SU-DHL-6 (cell line): ENCODE measurements around the gene NFE2L3.

Source experiments
- H2AFZ ChIP-seq: fragments of 200-600 bp; sonication (generic); 2 replicates; pipeline ENCODE4 v1.6.1; 2014; ENCODE audit warnings: low read depth, mild to moderate bottlenecking, moderate library complexity, mixed read lengths, antibody characterized with exemption, low read length; ENCODE audit not compliant: severe bottlenecking
- H3F3A ChIP-seq: fragments of 200-600 bp; shearing (Covaris generic); 2 replicates; pipeline ENCODE4 v1.6.0; 2016; ENCODE audit warnings: antibody characterized with exemption, mild to moderate bottlenecking; ENCODE audit not compliant: insufficient read depth
- H3K27ac ChIP-seq: fragments of 200-600 bp; sonication (generic); 2 replicates; pipeline ENCODE4 v1.5.1; 2016; ENCODE audit warnings: low read depth, mild to moderate bottlenecking, low read length, moderate library complexity, mixed read lengths
- H3K27me3 ChIP-seq: fragments of 200-600 bp; sonication (generic), shearing (Covaris generic); 2 replicates; pipeline ENCODE4 v1.6.0; 2014; ENCODE audit warnings: mild to moderate bottlenecking, low read length
- H3K36me3 ChIP-seq: fragments of 200-600 bp; sonication (generic); 2 replicates; pipeline ENCODE4 v1.6.1; 2014; ENCODE audit warnings: mild to moderate bottlenecking, low read length, mixed read lengths
- H3K4me2 ChIP-seq: fragments of 300-600, 200-600 bp; shearing (Covaris generic), sonication (generic); 2 replicates; pipeline ENCODE4 v1.6.0; 2014; ENCODE audit warnings: low read length, low read depth, mild to moderate bottlenecking; ENCODE audit not compliant: poor library complexity, severe bottlenecking
- H3K4me3 ChIP-seq: fragments of 200-600 bp; sonication (generic); 2 replicates; pipeline ENCODE4 v1.5.1; 2014; ENCODE audit warnings: antibody characterized with exemption, low read length, mild to moderate bottlenecking, mixed read lengths; ENCODE audit not compliant: insufficient read depth, poor library complexity, severe bottlenecking
- H3K79me2 ChIP-seq: fragments of 200-600 bp; sonication (generic); 2 replicates; pipeline ENCODE4 v1.6.1; 2014; ENCODE audit warnings: mild to moderate bottlenecking, low read length, moderate library complexity; ENCODE audit not compliant: insufficient read depth
- H3K9ac ChIP-seq: fragments of 200-600 bp; sonication (generic); 2 replicates; pipeline ENCODE4 v1.7.0; 2014; ENCODE audit warnings: mild to moderate bottlenecking, low read length
- H3K9me2 ChIP-seq: fragments of 200-600 bp; sonication (generic); replicated peaks from 2 replicates; pipeline ENCODE4 v1.6.1; 2014; ENCODE audit warnings: low read length; ENCODE audit not compliant: insufficient read depth
- H3K9me3 ChIP-seq: fragments of 200-600 bp; sonication (generic); 2 replicates; pipeline ENCODE4 v1.6.1; 2014; ENCODE audit warnings: low read length, mixed read lengths; ENCODE audit not compliant: insufficient read depth
- H4K20me1 ChIP-seq: fragments of 200-600 bp; sonication (generic); 2 replicates; pipeline ENCODE4 v1.6.1; 2014; ENCODE audit warnings: low read depth, mild to moderate bottlenecking, antibody characterized with exemption, low read length, moderate library complexity, mixed read lengths
- EZH2phosphoT487 ChIP-seq: fragments of 200-600 bp; sonication (generic), shearing (Covaris generic); conservative IDR thresholded peaks from 2 replicates; pipeline ENCODE4 v1.6.1; 2018; ENCODE audit warnings: mild to moderate bottlenecking, antibody characterized with exemption, low read length, moderate library complexity, mixed read lengths
- TF ChIP-seq, protein P1 (sequence below): fragments of 200-600 bp; sonication (generic); IDR thresholded peaks from one replicate; pipeline ENCODE4 v1.5.1; 2017; ENCODE audit warnings: antibody characterized with exemption, mild to moderate bottlenecking, low read length, moderate library complexity; ENCODE audit not compliant: insufficient read depth, poor library complexity, severe bottlenecking

NFE2L3 gene

DNA sequence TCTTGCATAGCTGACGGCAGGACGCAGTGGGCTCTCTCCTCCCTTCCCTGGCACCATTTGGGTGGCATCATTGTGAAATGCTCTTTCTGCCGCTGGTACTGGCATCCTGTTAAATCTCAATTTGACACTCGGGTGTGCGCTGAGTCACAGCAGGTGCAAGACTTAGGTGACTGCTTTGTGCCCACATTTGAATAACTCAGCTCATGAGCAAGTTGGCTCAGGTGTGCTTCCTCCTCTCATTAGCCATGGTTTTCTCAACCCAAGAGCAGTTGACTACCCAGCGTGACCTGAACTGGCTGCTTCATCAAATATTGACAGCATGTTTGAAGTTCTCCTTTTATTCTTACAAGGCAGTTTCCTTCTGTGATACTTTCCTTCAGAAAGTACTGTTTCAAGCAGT lies 24.6 kb upstream of the NFE2L3 start:
- no peaks in the 10 kb centered on the region for H3K9me3 ChIP-seq
- H3K36me3 ChIP-seq, result no peaks in the 10 kb centered on the region
- no peak overlapping the region for H3K4me2 ChIP-seq
- no peaks in the 10 kb centered on the region for H3K79me2 ChIP-seq
- no peak overlapping the region for H3K4me3 ChIP-seq
- no peaks in the 10 kb centered on the region for H3K9me2 ChIP-seq
- no peak for TF ChIP-seq EZH2phosphoT487
- TF ChIP-seq, protein P1, sequence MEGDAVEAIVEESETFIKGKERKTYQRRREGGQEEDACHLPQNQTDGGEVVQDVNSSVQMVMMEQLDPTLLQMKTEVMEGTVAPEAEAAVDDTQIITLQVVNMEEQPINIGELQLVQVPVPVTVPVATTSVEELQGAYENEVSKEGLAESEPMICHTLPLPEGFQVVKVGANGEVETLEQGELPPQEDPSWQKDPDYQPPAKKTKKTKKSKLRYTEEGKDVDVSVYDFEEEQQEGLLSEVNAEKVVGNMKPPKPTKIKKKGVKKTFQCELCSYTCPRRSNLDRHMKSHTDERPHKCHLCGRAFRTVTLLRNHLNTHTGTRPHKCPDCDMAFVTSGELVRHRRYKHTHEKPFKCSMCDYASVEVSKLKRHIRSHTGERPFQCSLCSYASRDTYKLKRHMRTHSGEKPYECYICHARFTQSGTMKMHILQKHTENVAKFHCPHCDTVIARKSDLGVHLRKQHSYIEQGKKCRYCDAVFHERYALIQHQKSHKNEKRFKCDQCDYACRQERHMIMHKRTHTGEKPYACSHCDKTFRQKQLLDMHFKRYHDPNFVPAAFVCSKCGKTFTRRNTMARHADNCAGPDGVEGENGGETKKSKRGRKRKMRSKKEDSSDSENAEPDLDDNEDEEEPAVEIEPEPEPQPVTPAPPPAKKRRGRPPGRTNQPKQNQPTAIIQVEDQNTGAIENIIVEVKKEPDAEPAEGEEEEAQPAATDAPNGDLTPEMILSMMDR, result no peak
- H3K27ac ChIP-seq, result no peak overlapping the region
- H3K27me3 ChIP-seq, result no peaks in the 10 kb centered on the region
- no peak overlapping the region for H2AFZ ChIP-seq
- no peaks in the 10 kb centered on the region for H4K20me1 ChIP-seq
- H3K9ac ChIP-seq, result no peak overlapping the region
- H3F3A ChIP-seq, result no peaks in the 10 kb centered on the region

DNA sequence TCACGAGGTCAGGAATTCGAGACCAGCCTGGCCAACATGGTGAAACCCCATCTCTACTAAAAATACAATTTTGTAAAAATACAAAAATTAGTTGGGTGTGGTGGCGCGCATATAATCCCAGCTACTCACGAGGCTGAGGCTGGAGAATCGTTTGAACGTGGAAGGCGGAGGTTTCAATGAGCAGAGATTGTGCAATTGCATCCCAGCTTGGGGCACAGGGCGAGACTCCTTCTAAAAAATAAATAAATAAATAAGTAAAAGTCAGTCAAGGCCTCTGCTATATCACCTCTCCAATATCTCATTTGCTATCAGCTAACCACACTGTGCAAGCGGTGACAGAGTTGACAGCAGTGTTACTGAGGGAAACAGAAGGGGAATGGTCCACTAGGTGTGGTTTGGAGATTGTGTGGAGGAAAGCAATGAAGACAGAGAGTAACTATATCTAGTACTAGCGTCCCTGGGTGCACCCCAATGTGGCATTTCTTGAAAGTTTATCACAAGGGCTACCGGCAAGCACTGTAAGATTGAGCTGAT lies 20.9 kb upstream of the NFE2L3 start:
- no peak overlapping the region for H3K4me3 ChIP-seq
- H3K4me2 ChIP-seq, result no peak overlapping the region
- H3K9me3 ChIP-seq, result no peaks in the 10 kb centered on the region
- TF ChIP-seq EZH2phosphoT487, result no peak
- TF ChIP-seq, protein P1, result no peak
- H3K27ac ChIP-seq, result no peak overlapping the region
- H3K36me3 ChIP-seq, result no peaks in the 10 kb centered on the region
- no peaks in the 10 kb centered on the region for H3K79me2 ChIP-seq
- no peaks in the 10 kb centered on the region for H3K9me2 ChIP-seq
- H2AFZ ChIP-seq, result no peak overlapping the region
- H4K20me1 ChIP-seq, result no peaks in the 10 kb centered on the region
- H3K27me3 ChIP-seq, result no peaks in the 10 kb centered on the region
- no peaks in the 10 kb centered on the region for H3F3A ChIP-seq
- no peak overlapping the region for H3K9ac ChIP-seq

DNA sequence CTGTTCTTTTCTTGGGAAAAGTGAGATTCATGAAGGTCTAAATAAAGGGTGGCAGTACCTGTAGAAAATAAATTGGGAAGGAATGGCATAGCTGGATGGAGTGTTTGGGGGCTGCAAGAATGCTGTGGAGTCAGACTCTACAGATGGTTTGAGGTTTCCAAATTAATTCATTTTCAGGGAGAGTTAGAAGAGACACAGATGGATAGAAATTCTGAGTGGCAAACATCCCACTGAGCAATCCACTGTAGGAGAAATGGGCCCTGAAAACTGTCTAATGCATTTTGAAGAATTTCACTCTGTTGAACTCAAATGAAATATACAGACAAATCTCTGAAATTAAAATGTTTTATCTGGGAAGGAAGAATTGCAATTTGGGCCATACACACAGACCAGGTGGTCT lies 16.9 kb upstream of the NFE2L3 start:
- H3K4me2 ChIP-seq, result no peak overlapping the region

More for the DNA sequence above, 16.9 kb upstream of the NFE2L3 start:
- TF ChIP-seq, protein P1, result no peak
- TF ChIP-seq EZH2phosphoT487, result no peak
- no peaks in the 10 kb centered on the region for H3K36me3 ChIP-seq
- H3K27ac ChIP-seq, result no peak overlapping the region
- H3K9me3 ChIP-seq, result no peaks in the 10 kb centered on the region
- no peak overlapping the region for H3K4me3 ChIP-seq
- no peaks in the 10 kb centered on the region for H3F3A ChIP-seq
- H3K27me3 ChIP-seq, result 0 out of 2 replicates have a peak, but pooled peaks cover 3% of the 10 kb centered on the region
- no peaks in the 10 kb centered on the region for H4K20me1 ChIP-seq
- H3K79me2 ChIP-seq, result no peaks in the 10 kb centered on the region
- H3K9ac ChIP-seq, result no peak overlapping the region
- H2AFZ ChIP-seq, result no peak overlapping the region
- H3K9me2 ChIP-seq, result no peaks in the 10 kb centered on the region
